H9 (cell line): ENCODE measurements around the gene SLC34A1. TPM values are rescaled to one million over a fixed set of nuclear protein-coding genes. Genes with fewer than 3 reads are reported as not detected.

Experiments
- DNase-seq: peaks from one replicate; pipeline ENCODE4 v3.0.0-alpha.2; 2017
- H2AFZ ChIP-seq: one replicate; pipeline ENCODE4 v1.6.1; 2013; ENCODE audit warnings: mild to moderate bottlenecking, low read length, control low read depth, moderate library complexity
- H2AK5ac ChIP-seq: 2 replicates; pipeline ENCODE4 v1.6.1; 2013; ENCODE audit warnings: low read length, control low read depth, mixed read lengths; ENCODE audit not compliant: insufficient read length
- H2BK120ac ChIP-seq: one replicate; pipeline ENCODE4 v1.6.1; 2013; ENCODE audit warnings: low read depth, mild to moderate bottlenecking, low read length, control low read depth, inconsistent platforms; ENCODE audit not compliant: poor library complexity, severe bottlenecking
- H2BK12ac ChIP-seq: 2 replicates; pipeline ENCODE4 v1.6.1; 2013; ENCODE audit warnings: low read length, control low read depth, mixed read lengths, low read depth; ENCODE audit not compliant: insufficient read length
- H2BK15ac ChIP-seq: 2 replicates; pipeline ENCODE4 v1.6.1; 2013; ENCODE audit warnings: low read depth, low read length, control low read depth
- H2BK20ac ChIP-seq: one replicate; pipeline ENCODE4 v1.6.1; 2013; ENCODE audit warnings: low read depth, mild to moderate bottlenecking, low read length, control low read depth, inconsistent platforms; ENCODE audit not compliant: poor library complexity, severe bottlenecking
- H2BK5ac ChIP-seq: 2 replicates; pipeline ENCODE4 v1.6.1; 2013; ENCODE audit warnings: low read length, control low read depth, mixed read lengths; ENCODE audit not compliant: insufficient read length
- H3K14ac ChIP-seq: 2 replicates; pipeline ENCODE4 v1.6.1; 2013; ENCODE audit warnings: low read length, control low read depth; ENCODE audit not compliant: insufficient read depth
- H3K18ac ChIP-seq: 2 replicates; pipeline ENCODE4 v1.6.1; 2013; ENCODE audit warnings: low read depth, mild to moderate bottlenecking, mixed read lengths, low read length, control low read depth; ENCODE audit not compliant: insufficient read length
- H3K23ac ChIP-seq: 2 replicates; pipeline ENCODE4 v1.6.1; 2013; ENCODE audit warnings: low read length, control low read depth, mixed read lengths, low read depth; ENCODE audit not compliant: insufficient read length
- H3K23me2 ChIP-seq: 2 replicates; pipeline ENCODE4 v1.6.1; 2013; ENCODE audit warnings: low read depth, mild to moderate bottlenecking, mixed read lengths, low read length, control low read depth; ENCODE audit not compliant: insufficient read length, poor library complexity, severe bottlenecking
- H3K27ac ChIP-seq: 2 replicates; pipeline ENCODE4 v1.5.1; 2013; ENCODE audit warnings: low read length, control low read depth, mixed read lengths, low read depth; ENCODE audit not compliant: insufficient read length
- H3K27me3 ChIP-seq: 2 replicates; pipeline ENCODE4 v1.6.1; 2013; ENCODE audit warnings: low read length, control low read depth, inconsistent platforms; ENCODE audit not compliant: insufficient read depth
- H3K4ac ChIP-seq: 2 replicates; pipeline ENCODE4 v1.6.1; 2013; ENCODE audit warnings: low read depth, mild to moderate bottlenecking, control low read depth, inconsistent platforms, low read length, moderate library complexity
- H3K4me1 ChIP-seq: 2 replicates; pipeline ENCODE4 v1.6.1; 2013; ENCODE audit warnings: low read length, control low read depth, inconsistent platforms; ENCODE audit not compliant: insufficient read depth
- H3K4me2 ChIP-seq: 2 replicates; pipeline ENCODE4 v1.6.1; 2013; ENCODE audit warnings: low read length, control low read depth, mixed read lengths; ENCODE audit not compliant: insufficient read length, insufficient read depth
- H3K56ac ChIP-seq: 2 replicates; pipeline ENCODE4 v1.6.1; 2013; ENCODE audit warnings: low read depth, mild to moderate bottlenecking, mixed read lengths, low read length, control low read depth; ENCODE audit not compliant: insufficient read length
- H3K79me1 ChIP-seq: 2 replicates; pipeline ENCODE4 v1.6.1; 2013; ENCODE audit warnings: low read depth, mild to moderate bottlenecking, moderate library complexity, low read length, control low read depth, inconsistent platforms; ENCODE audit not compliant: insufficient read depth, poor library complexity, severe bottlenecking
- H3K79me2 ChIP-seq: 2 replicates; pipeline ENCODE4 v1.6.1; 2013; ENCODE audit warnings: low read length, control low read depth, inconsistent platforms; ENCODE audit not compliant: insufficient read depth
- H3K9ac ChIP-seq: 2 replicates; pipeline ENCODE4 v1.6.1; 2013; ENCODE audit warnings: low read length, control low read depth, mixed read lengths; ENCODE audit not compliant: insufficient read length; ENCODE audit errors: extremely low read depth
- H3K9me3 ChIP-seq: one replicate; pipeline ENCODE4 v1.6.1; 2013; ENCODE audit warnings: low read depth, low read length, inconsistent platforms; ENCODE audit not compliant: control insufficient read depth
- H3T11ph ChIP-seq: one replicate; pipeline ENCODE4 v1.6.1; 2013; ENCODE audit warnings: mild to moderate bottlenecking, low read length, control low read depth, inconsistent platforms
- H4K20me1 ChIP-seq: one replicate; pipeline ENCODE4 v1.6.1; 2013; ENCODE audit not compliant: control insufficient read depth, insufficient read length, insufficient read depth
- H4K5ac ChIP-seq: 2 replicates; pipeline ENCODE4 v1.6.1; 2013; ENCODE audit warnings: low read depth, mild to moderate bottlenecking, mixed read lengths, low read length, control low read depth; ENCODE audit not compliant: insufficient read length
- H4K8ac ChIP-seq: replicated peaks from 2 replicates; pipeline ENCODE4 v1.6.1; 2013; ENCODE audit warnings: low read length, control low read depth, mixed read lengths, low read depth; ENCODE audit not compliant: insufficient read length
- H4K91ac ChIP-seq: 2 replicates; pipeline ENCODE4 v1.6.1; 2013; ENCODE audit warnings: low read depth, mild to moderate bottlenecking, moderate library complexity, mixed read lengths, low read length, control low read depth; ENCODE audit not compliant: insufficient read length
- H3K27ac Mint-ChIP-seq, 3 experiments: 2 replicates in 2 of 3; 3 replicates in 1 of 3; pipeline ENCODE4 v1.8.0; 2020 to 2021; ENCODE audit warnings: mixed read lengths in 3 of 3, mild to moderate bottlenecking in 1 of 3, moderate library complexity in 1 of 3
- H3K27me3 Mint-ChIP-seq: 2 replicates; pipeline ENCODE4 v1.8.0; 2021; ENCODE audit warnings: low read depth, mild to moderate bottlenecking, moderate library complexity, mixed read lengths
- H3K36me3 Mint-ChIP-seq, 3 experiments: 2 replicates in 2 of 3; 3 replicates in 1 of 3; pipeline ENCODE4 v1.8.0; 2020 to 2021; ENCODE audit warnings: low read depth in 3 of 3, mixed read lengths in 3 of 3; ENCODE audit not compliant: insufficient read depth in 1 of 3
- H3K4me1 Mint-ChIP-seq, 2 experiments: 2 replicates each; pipeline ENCODE4 v1.8.0; 2020; ENCODE audit warnings: mixed read lengths in 2 of 2
- H3K4me3 Mint-ChIP-seq, 2 experiments: 2 replicates in 1 of 2; 3 replicates in 1 of 2; pipeline ENCODE4 v1.8.0; 2020 to 2021; ENCODE audit warnings: mild to moderate bottlenecking in 2 of 2, mixed read lengths in 2 of 2, moderate library complexity in 1 of 2
- H3K9me3 Mint-ChIP-seq, 2 experiments: 2 replicates in 1 of 2; 3 replicates in 1 of 2; pipeline ENCODE4 v1.8.0; 2020; ENCODE audit warnings: mild to moderate bottlenecking in 2 of 2, mixed read lengths in 2 of 2, moderate library complexity in 1 of 2
- whole genome bisulfite sequencing: extraction: QIAGEN DNeasy Blood & Tissue Kit; methylation state at CpG from one replicate; pipeline ENCODE4 v1.1.7; 2013; ENCODE audit warnings: missing lambda C conversion rate, low lambda C conversion rate, mixed read lengths; ENCODE audit not compliant: insufficient read length; ENCODE audit errors: extremely low coverage; 5-methylcytosine and 5-hydroxymethylcytosine counted together
- total RNA-seq: library from RNA; stranded (reverse); gene quantifications from 2 replicates; pipeline ENCODE4 v1.2.1, GENCODE V29; 2021
- TF ChIP-seq, protein P1 (sequence below): fragments of 200-600 bp; sonication (generic); conservative IDR thresholded peaks from 3 replicates; pipeline ENCODE4 v1.8.0; 2021; ENCODE audit warnings: antibody characterized with exemption, mild to moderate bottlenecking

The SLC34A1 gene
- total RNA-seq, 1 experiment from 2014 or later, result not detected

- no peak overlapping the region for H4K5ac ChIP-seq
- H4K20me1 ChIP-seq, result no peaks in the 10 kb centered on the region
- no peaks in the 10 kb centered on the region for H3K9me3 ChIP-seq
- H3K79me2 ChIP-seq, result no peaks in the 10 kb centered on the region
- no peak overlapping the region for H3K14ac ChIP-seq
- H3K4me3 Mint-ChIP-seq, result no peak overlapping the region
- DNase-seq, result no peak
- no peaks in the 10 kb centered on the region for H3K79me1 ChIP-seq
- no peak overlapping the region; a peak in 1 of 7 replicates for H3K27ac Mint-ChIP-seq
- no peak overlapping the region for H3T11ph ChIP-seq
- H3K9ac ChIP-seq, result no peak overlapping the region
- H3K4me1 Mint-ChIP-seq, result peaks cover 28 to 39% of the 10 kb centered on the region in 2 experiments
- no peaks in the 10 kb centered on the region; a peak in 1 of 5 replicates for H3K9me3 Mint-ChIP-seq
- no peaks in the 10 kb centered on the region; the same call in 1 of the 2 replicates for H3K4me1 ChIP-seq
- no CpG with 5 or more reads among the region's 8 CpGs for WGBS
- H3K27me3 ChIP-seq, result no peaks in the 10 kb centered on the region
- TF ChIP-seq, protein P1, sequence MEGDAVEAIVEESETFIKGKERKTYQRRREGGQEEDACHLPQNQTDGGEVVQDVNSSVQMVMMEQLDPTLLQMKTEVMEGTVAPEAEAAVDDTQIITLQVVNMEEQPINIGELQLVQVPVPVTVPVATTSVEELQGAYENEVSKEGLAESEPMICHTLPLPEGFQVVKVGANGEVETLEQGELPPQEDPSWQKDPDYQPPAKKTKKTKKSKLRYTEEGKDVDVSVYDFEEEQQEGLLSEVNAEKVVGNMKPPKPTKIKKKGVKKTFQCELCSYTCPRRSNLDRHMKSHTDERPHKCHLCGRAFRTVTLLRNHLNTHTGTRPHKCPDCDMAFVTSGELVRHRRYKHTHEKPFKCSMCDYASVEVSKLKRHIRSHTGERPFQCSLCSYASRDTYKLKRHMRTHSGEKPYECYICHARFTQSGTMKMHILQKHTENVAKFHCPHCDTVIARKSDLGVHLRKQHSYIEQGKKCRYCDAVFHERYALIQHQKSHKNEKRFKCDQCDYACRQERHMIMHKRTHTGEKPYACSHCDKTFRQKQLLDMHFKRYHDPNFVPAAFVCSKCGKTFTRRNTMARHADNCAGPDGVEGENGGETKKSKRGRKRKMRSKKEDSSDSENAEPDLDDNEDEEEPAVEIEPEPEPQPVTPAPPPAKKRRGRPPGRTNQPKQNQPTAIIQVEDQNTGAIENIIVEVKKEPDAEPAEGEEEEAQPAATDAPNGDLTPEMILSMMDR, result no peak; the same call in 1 of the 3 replicates
- H4K91ac ChIP-seq, result no peak overlapping the region
- H3K27ac ChIP-seq, result no peak overlapping the region
- peaks cover 23% of the 10 kb centered on the region for H3K27me3 Mint-ChIP-seq
- no peak overlapping the region for H3K4ac ChIP-seq
- no peaks in the 10 kb centered on the region; a peak in 1 of 7 replicates for H3K36me3 Mint-ChIP-seq
- H2AFZ ChIP-seq, result no peak overlapping the region
- no peak overlapping the region for H2BK12ac ChIP-seq
- no peak overlapping the region for H2BK15ac ChIP-seq
- H2BK20ac ChIP-seq, result no peak overlapping the region
- no peak overlapping the region for H3K56ac ChIP-seq
- no peak overlapping the region for H2BK5ac ChIP-seq
- H2AK5ac ChIP-seq, result no peak overlapping the region
- H4K8ac ChIP-seq, result no peak overlapping the region
- H3K18ac ChIP-seq, result no peak overlapping the region
- H3K4me2 ChIP-seq, result no peak overlapping the region
- H2BK120ac ChIP-seq, result no peak overlapping the region
- no peaks in the 10 kb centered on the region for H3K23me2 ChIP-seq
- no peak overlapping the region for H3K23ac ChIP-seq
Observed at GRCh38 chr5:177377851-177378776, 6.1 kb upstream of the SLC34A1 start.
